ENCODE results near the gene GRIK4. TPM values are rescaled to one million over a fixed set of nuclear protein-coding genes. Genes with fewer than 3 reads are reported as not detected.

Gene GRIK4
- total and polyA plus RNA-seq, 2 donors (not counting 3 experiments of a cell fraction or from before 2014, with no cell fraction given): 0.81 to 1.6 TPM

DNA sequence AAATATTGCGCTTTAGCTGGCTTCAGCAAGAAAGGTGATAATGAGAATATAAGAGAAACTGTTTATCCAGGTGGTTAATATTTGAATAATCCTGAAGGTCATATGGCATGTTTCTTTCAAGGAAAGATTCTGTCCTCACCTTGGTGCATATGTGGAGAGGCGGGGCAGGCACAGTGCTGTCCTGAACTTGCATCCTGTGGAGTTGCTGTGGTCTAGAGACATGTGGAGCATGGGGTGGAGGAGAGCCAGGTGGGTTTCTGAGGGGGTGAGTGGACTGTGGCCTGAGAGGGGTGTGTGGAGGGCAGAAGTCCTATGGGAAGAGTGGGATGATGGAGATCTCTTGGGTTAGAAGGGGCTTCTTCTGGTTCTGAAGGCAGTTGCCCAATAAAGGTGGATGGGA lies 65.5 kb downstream of the GRIK4 start:
- Histone ChIP-seq H3K4me2 (ENCODE audit: insufficient read depth, low read length) (no peak overlapping the region), H3K27ac (ENCODE audit: insufficient read depth, low read depth, low read length) (no peak overlapping the region), H3K36me3 (ENCODE audit: control insufficient read depth in 2 of 2, extremely low read depth in 1 of 2, insufficient read depth in 2 of 2, low read length in 2 of 2) (no peaks in the 10 kb centered on the region), H3K9me1 (replicated peaks; ENCODE audit: control insufficient read depth, extremely low read depth, insufficient read depth, low read length) (no peaks in the 10 kb centered on the region), H4K20me1 (replicated peaks; ENCODE audit: control insufficient read depth, extremely low read depth, insufficient read depth, low read length) (no peaks in the 10 kb centered on the region), H3K9me3 (replicated peaks; ENCODE audit: control insufficient read depth, insufficient read depth, low read length) (no peaks in the 10 kb centered on the region), H3K79me2 (ENCODE audit: control insufficient read depth, insufficient read depth, low read length) (no peaks in the 10 kb centered on the region), H3K9ac (replicated peaks; ENCODE audit: extremely low read depth, insufficient read depth, low read length) (no peak overlapping the region), H3K4me1 (ENCODE audit: control insufficient read depth, extremely low read depth, insufficient read depth, low read length) (no peaks in the 10 kb centered on the region), H3K4me3 (replicated peaks in 1 of 3; ENCODE audit: insufficient read depth in 1 of 3, low read depth in 1 of 3, low read length in 3 of 3) (no peak overlapping the region), H2AFZ (ENCODE audit: low read depth, low read length) (no peak overlapping the region), H3K27me3 (ENCODE audit: control insufficient read depth in 2 of 2, insufficient read depth in 2 of 2, low read length in 2 of 2) (peaks cover 0 to 3% of the 10 kb centered on the region in 2 experiments)
- TF ChIP-seq POLR2A (IDR thresholded peaks at IDR 0.05; ENCODE audit: low read depth, low read length) (no peak), POLR2AphosphoS5 (IDR thresholded peaks at IDR 0.05; ENCODE audit: insufficient read depth, low read depth, low read length) (no peak), GATA2 (IDR thresholded peaks at IDR 0.05; ENCODE audit: insufficient read depth, insufficient read length, low read depth, low read length) (no peak), MYC (IDR thresholded peaks at IDR 0.05; ENCODE audit: low read depth, low read length) (no peak), FOS (IDR thresholded peaks at IDR 0.05; ENCODE audit: borderline replicate concordance, insufficient read depth, low read length) (no peak), JUN (IDR thresholded peaks at IDR 0.05; ENCODE audit: borderline replicate concordance, insufficient read depth, insufficient read length, low read depth) (no peak), EZH2 (IDR thresholded peaks at IDR 0.05; ENCODE audit: borderline replicate concordance, low read depth, low read length, severe bottlenecking) (no peak)
- TF ChIP-seq, protein P1, sequence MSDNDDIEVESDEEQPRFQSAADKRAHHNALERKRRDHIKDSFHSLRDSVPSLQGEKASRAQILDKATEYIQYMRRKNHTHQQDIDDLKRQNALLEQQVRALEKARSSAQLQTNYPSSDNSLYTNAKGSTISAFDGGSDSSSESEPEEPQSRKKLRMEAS (IDR thresholded peaks at IDR 0.05; ENCODE audit: insufficient read depth, insufficient read length): no peak
- TF ChIP-seq, protein P2, sequence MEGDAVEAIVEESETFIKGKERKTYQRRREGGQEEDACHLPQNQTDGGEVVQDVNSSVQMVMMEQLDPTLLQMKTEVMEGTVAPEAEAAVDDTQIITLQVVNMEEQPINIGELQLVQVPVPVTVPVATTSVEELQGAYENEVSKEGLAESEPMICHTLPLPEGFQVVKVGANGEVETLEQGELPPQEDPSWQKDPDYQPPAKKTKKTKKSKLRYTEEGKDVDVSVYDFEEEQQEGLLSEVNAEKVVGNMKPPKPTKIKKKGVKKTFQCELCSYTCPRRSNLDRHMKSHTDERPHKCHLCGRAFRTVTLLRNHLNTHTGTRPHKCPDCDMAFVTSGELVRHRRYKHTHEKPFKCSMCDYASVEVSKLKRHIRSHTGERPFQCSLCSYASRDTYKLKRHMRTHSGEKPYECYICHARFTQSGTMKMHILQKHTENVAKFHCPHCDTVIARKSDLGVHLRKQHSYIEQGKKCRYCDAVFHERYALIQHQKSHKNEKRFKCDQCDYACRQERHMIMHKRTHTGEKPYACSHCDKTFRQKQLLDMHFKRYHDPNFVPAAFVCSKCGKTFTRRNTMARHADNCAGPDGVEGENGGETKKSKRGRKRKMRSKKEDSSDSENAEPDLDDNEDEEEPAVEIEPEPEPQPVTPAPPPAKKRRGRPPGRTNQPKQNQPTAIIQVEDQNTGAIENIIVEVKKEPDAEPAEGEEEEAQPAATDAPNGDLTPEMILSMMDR (IDR thresholded peaks at IDR 0.05; ENCODE audit: extremely low read depth in 1 of 2, insufficient read depth in 1 of 2, low read depth in 1 of 2, low read length in 2 of 2): no peak
- FAIRE-seq (no peak), DNase-seq (ENCODE audit: low read depth, low spot score) (no peak)
- no TSS peak for BruUV-seq (replicated peaks)
- ChIA-PET POLR2A (no interaction called here), CTCF (interaction anchor here (3.2 kb wide), 1 partner anchor 12 kb away, joined by 10 read pairs; no protein-coding TSS in a partner anchor)
- intact Hi-C loops (cut with micrococcal nuclease): no loop called here
- dilution Hi-C loops (cut with MboI; ENCODE audit: extremely low pct_ligation_motif_present, low sequenced_read_pairs): no loop called here
